Central memory CD4-positive, alpha-beta T cell (primary cell): ENCODE measurements around the gene HMBS.

Experiments used
- DNase-seq: peaks from one replicate; pipeline ENCODE4 v3.0.0; 2022

Gene HMBS

GRCh38 chr11:119077839-119078238 lies 6.8 kb upstream of the HMBS start:
- DNase-seq = no peak

DNA sequence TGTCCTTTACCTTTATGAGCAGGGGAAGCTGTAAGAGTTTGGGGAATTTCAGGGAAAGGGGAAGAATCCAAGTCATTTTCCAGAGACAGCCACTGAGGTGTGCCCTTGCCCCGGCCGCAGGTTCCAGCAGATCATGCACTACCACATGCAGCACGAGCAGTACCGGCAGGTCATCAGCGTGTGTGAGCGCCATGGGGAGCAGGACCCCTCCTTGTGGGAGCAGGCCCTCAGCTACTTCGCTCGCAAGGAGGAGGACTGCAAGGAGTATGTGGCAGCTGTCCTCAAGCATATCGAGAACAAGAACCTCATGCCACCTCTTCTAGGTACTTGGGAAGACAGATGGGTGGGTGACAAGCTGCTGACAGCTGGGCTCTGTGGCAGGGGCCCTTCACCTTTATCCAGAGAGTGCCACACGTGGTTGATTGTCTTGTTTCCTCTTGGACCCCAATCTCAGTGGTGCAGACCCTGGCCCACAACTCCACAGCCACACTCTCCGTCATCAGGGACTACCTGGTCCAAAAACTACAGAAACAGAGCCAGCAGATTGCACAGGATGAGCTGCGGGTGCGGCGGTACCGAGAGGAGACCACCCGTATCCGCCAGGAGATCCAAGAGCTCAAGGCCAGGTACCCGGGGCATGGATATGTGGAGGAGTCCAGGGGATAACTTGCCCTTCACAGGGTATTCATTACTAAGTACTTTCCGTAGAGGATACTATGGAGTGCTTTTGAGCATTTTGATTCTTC lies 5.8 kb upstream of the HMBS start:
- no peak for DNase-seq

GRCh38 chr11:119081682-119082260 lies 2.9 kb upstream of the HMBS start:
- DNase-seq = no peak

DNA sequence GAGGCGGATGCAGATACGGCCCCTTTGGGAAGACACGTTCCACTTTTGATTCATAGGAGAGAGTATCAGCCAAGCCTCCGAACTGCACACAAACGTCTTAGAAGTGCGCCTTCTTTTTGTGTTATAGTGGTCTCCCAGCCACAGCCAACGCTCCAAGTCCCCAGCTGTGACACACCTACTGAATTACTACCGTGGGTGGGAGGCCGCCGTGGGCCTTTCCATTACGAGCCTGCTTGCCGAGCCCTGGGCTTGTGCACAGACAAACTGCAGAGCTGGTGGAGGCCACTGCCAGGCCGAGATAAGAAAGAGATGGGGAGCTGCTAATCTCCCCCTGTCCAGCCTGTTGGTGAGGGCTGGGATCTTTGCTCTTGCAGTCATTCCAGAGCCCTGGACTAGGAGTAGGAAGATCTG lies 761 bp downstream of the HMBS start:
- DNase-seq = no peak

DNA sequence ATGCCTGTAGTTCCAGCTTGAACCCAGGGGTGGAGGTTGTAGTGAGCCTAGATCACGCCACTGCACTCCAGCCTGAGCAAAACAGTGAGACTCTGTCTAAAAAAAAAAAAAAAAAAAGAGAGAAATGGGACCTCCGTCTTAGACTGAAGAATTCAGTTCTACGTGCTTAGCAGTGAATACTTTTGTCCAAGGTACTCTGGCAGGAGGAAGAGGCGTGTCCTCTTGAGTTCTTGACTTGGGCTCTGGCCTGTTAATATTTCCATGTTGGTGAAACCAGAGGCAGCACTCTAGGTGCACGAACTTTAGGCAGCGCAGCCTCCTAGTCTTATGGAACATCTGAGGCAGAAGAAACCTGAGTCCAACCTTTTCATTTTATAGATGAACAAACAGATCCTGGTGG lies 2.4 kb downstream of the HMBS start:
- no peak for DNase-seq

DNA sequence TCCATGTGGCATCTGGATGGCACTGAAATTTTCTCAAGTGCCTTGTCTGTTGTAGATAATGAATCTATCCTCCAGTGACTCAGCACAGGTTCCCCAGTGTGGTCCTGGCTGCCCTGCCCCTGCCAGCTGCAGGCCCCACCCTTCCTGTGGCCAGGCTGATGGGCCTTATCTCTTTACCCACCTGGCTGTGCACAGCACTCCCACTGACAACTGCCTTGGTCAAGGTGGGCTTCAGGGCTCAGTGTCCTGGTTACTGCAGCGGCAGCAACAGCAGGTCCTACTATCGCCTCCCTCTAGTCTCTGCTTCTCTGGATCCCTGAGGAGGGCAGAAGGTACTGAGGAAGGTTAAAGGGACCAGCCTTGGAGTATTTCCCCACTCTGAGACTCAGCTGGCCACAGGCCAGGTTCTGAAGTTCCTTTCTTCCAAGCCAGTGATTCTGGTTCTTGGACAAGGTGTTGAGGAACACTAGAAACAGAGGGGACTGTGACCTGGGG lies 3.1 kb downstream of the HMBS start:
- DNase-seq = no peak

DNA sequence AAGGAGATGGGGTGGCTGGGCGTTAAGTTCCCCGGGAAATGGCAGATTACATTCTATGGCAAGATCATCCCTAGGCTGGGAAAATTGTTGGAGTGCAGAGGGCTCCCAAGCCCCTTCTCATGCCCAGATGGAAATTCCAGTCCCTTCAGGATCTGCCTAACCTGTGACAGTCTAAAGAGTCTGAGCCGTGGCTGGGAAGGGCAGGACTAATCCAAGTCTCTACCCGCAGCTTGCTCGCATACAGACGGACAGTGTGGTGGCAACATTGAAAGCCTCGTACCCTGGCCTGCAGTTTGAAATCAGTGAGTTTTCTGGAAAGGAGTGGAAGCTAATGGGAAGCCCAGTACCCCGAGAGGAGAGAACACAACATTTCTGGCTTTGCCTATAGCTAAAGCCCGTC lies 3.7 kb downstream of the HMBS start:
- DNase-seq = no peak

DNA sequence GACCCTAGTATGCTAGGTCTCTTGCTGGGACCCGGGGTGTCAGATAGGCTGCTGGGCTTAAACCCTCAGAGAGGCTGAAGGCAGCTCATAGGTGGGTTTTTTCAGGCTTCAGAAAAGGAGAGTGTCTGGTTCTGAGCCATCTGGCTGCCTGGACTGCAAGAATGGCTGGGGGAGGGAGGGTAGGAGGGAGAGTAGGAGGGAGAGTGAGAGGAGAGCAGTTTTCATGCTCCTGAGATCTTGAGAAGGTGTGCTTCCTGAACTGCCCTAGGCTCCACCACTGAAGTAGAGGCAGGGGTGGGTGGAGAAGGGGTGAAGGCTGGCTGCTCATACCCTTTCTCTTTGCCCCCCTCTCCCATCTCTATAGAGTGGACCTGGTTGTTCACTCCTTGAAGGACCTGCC lies 4.6 kb downstream of the HMBS start:
- DNase-seq = no peak

GRCh38 chr11:119091178-119091577 lies 6.5 kb downstream of the HMBS start:
- DNase-seq = no peak

- no peak for DNase-seq
Observed at GRCh38 chr11:119091966-119092879, 7.5 kb downstream of the HMBS start.

DNA sequence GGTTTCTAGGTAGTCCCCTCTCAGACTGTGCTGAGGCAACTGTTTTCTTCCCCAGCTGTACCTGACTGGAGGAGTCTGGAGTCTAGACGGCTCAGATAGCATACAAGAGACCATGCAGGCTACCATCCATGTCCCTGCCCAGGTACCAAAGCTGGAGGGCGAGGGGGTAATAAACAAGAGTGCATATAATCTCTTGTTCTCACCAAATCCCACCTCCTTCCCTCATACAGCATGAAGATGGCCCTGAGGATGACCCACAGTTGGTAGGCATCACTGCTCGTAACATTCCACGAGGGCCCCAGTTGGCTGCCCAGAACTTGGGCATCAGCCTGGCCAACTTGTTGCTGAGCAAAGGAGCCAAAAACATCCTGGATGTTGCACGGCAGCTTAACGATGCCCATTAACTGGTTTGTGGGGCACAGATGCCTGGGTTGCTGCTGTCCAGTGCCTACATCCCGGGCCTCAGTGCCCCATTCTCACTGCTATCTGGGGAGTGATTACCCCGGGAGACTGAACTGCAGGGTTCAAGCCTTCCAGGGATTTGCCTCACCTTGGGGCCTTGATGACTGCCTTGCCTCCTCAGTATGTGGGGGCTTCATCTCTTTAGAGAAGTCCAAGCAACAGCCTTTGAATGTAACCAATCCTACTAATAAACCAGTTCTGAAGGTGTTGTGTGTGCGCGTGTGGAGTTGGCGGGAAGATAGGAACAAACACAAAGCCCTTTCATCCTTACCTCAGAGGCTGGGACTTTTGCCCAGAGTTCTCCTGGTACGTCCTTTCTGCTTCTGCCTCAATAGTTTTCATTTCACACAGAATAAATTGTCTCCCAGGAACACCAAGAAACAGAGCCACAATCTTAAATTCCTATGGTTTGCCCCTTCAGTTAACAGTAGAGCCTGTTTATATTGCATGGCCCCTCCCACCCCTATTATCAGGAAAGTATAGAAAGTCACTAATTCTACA lies 8.5 kb downstream of the HMBS start:
- DNase-seq = no peak

DNA sequence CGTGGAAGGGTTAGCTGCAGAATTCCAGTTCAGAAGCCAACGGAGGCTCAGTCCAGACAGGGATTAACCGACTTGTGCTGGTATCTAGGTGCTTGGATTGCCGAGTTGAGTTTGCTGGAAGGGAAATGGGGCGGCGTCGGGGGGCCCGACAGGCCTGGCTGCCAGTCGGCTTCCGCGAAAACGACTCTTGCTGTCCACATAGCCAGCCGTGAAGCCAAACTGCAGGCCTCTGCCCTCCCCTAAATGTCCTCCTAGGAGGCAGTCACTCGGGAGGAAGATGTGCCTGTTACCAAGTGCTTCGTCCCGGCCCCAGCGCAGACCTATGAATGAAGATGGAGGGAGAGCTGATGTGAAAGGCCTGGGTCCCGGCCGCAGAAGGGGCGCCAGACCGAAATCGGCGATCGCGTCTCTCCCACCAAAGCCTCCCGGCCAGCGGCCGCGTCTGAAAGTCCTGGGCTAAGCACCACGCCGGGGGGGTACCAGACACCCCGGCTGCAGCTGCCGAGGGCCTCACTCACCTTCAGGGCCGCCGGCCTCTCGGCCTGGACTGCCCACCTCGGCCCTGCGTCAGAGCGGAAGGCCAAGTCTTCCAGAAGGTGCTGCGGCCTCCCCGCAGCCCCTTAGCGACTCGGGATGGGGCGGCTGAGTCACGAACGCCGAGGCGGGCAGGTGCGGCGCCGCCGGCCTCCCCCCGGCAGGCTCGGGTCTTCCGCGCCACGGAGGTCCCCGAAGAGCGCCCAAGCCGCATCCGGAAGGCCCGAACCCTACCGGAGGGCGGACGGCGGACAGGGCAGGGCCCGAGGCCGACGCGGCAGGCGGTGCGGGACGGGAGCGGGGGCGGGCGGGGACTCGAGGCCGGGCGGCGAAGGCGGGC lies 9.5 kb downstream of the HMBS start:
- DNase-seq = peak; percentile 25

- no peak for DNase-seq
Observed at GRCh38 chr11:119094816-119095065, 10.1 kb downstream of the HMBS start.

- peak; percentile 100 for DNase-seq
Observed at GRCh38 chr11:119095066-119095880, 10.6 kb downstream of the HMBS start.

DNA sequence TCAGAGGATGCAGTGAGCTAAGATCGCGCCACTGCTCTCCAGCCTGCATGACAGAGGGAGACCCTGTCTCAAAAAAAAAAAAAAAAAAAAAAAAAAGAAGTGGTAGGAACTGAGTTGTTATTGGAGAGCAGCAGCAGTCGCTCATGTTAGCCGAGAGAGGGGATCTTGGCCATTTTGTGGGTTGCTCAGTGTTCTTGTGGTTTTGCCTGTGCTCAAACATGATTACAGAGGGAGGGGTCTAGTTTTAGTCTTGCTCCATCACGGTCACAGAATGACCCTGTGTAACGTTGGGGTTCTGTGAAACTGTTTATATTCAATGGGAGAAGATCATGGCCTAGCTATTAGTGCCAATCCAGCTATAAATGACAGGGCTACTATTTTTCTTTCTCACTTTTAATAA lies 15.0 kb downstream of the HMBS start:
- DNase-seq = no peak

GRCh38 chr11:119100246-119100970 lies 15.7 kb downstream of the HMBS start:
- DNase-seq = no peak

GRCh38 chr11:119100994-119101758 lies 16.5 kb downstream of the HMBS start:
- no peak for DNase-seq

DNA sequence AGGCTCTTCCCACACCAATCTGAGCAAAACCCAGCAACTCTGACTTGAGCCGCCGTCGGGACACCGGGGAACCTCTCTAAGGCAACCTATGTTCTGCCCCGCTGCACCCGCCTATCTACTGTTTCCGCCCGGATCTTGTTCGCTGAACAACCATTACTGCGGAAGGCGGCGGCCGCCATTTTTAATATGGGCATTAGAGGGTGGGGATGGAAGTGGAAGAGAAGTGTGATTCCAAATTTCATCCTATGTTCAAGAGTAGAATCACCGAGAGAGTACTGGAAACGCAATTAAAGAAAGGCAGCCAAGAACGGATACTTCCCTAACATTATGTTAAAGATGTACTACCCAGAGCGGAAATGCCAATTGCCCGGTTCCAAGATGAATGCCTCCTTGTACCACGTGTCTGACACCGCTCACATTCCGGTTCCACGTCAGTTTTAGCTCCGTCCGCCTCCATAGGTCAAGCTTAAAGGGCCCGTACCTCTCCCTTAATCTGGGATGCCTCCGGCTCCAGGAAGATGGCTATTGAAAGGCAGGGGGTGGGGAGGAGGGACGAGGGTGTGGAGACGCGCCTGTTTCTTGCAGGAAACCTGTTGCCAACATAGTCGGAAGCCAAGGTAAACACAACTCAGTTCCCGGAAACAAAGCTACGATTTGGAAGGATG lies 17.2 kb downstream of the HMBS start, which contains the start of gene DPAGT1:
DPAGT1 (minus strand) TSS at position 95 of the 665 bp plus-strand sequence. CDS start 198 bp downstream, outside the sequence.
- peak; percentile 85 for DNase-seq
